ENCODE measurements around the gene USP17L17. TPM values are rescaled to one million over a fixed set of nuclear protein-coding genes. Genes with fewer than 3 reads are reported as not detected.

Gene USP17L17
- not detected in 2 replicates for total RNA-seq

GRCh38 chr4:9243579-9243978 is at the start of gene USP17L17:
Gene USP17L17 (plus strand): TSS chr4:9243879. CDS start chr4:9243879, 0 bp downstream.

GRCh38 chr4:9210357-9210756 is 33.3 kb upstream of the USP17L17 start, which contains the start of gene USP17L10:
Gene USP17L10 (plus strand): TSS chr4:9210657. CDS start chr4:9210657, 0 bp downstream.

GRCh38 chr4:9215105-9215504 is 28.6 kb upstream of the USP17L17 start, which contains the start of gene USP17L11:
Gene USP17L11 (plus strand): TSS chr4:9215405. CDS start chr4:9215405, 0 bp downstream.

DNA sequence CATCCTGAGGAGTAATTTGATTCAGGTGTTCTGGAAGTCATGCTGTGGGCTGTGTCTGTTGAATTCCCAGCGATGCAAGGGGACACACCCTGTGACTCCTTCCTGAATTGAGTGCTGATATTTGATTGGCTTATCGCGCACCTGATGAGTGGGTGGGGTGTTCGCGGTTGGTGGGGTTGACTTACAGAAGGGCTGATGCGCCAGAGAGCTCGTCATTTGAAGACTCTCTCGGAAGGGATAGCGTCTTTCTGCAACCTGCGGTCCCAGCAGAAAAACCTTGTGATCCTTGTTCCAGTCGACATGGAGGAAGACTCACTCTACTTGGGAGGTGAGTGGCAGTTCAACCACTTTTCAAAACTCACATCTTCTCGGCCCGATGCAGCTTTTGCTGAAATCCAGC is 23.8 kb upstream of the USP17L17 start, which contains the start of gene USP17L12:
TSS of gene USP17L12 (plus strand) at position 301 of the 400 bp plus-strand sequence. CDS start at position 301, 0 bp downstream.

DNA sequence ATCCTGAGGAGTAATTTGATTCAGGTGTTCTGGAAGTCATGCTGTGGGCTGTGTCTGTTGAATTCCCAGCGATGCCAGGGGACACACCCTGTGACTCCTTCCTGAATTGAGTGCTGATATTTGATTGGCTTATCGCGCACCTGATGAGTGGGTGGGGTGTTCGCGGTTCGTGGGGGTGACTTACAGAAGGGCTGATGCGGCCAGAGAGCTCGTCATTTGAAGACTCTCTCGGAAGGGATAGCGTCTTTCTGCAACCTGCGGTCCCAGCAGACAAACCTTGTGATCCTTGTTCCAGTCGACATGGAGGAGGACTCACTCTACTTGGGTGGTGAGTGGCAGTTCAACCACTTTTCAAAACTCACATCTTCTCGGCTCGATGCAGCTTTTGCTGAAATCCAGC is 19.1 kb upstream of the USP17L17 start, which contains the start of gene USP17L13:
TSS of gene USP17L13 (plus strand) at position 301 of the 400 bp plus-strand sequence. CDS start at position 301, 0 bp downstream.

DNA sequence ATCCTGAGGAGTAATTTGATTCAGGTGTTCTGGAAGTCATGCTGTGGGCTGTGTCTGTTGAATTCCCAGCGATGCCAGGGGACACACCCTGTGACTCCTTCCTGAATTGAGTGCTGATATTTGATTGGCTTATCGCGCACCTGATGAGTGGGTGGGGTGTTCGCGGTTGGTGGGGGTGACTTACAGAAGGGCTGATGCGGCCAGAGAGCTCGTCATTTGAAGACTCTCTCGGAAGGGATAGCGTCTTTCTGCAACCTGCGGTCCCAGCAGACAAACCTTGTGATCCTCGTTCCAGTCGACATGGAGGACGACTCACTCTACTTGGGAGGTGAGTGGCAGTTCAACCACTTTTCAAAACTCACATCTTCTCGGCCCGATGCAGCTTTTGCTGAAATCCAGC is 9.6 kb upstream of the USP17L17 start, which contains the start of gene USP17L15:
TSS of gene USP17L15 (plus strand) at position 301 of the 400 bp plus-strand sequence. CDS start at position 301, 0 bp downstream.

GRCh38 chr4:9247953-9248680 is 4.4 kb downstream of the USP17L17 start, which contains the start of gene USP17L18:
Gene USP17L18 (plus strand): TSS chr4:9248630. CDS start chr4:9248630, 0 bp downstream.

DNA sequence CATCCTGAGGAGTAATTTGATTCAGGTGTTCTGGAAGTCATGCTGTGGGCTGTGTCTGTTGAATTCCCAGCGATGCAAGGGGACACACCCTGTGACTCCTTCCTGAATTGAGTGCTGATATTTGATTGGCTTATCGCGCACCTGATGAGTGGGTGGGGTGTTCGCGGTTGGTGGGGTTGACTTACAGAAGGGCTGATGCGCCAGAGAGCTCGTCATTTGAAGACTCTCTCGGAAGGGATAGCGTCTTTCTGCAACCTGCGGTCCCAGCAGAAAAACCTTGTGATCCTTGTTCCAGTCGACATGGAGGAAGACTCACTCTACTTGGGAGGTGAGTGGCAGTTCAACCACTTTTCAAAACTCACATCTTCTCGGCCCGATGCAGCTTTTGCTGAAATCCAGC is 9.4 kb downstream of the USP17L17 start, which contains the start of gene USP17L19:
TSS of gene USP17L19 (plus strand) at position 301 of the 400 bp plus-strand sequence. CDS start at position 301, 0 bp downstream.

GRCh38 chr4:9257824-9258223 is 14.1 kb downstream of the USP17L17 start, which contains the start of gene USP17L20:
Gene USP17L20 (plus strand): TSS chr4:9258124. CDS start chr4:9258124, 0 bp downstream.

GRCh38 chr4:9262572-9262971 is 18.9 kb downstream of the USP17L17 start, which contains the start of gene USP17L21:
Gene USP17L21 (plus strand): TSS chr4:9262872. CDS start chr4:9262872, 0 bp downstream.

DNA sequence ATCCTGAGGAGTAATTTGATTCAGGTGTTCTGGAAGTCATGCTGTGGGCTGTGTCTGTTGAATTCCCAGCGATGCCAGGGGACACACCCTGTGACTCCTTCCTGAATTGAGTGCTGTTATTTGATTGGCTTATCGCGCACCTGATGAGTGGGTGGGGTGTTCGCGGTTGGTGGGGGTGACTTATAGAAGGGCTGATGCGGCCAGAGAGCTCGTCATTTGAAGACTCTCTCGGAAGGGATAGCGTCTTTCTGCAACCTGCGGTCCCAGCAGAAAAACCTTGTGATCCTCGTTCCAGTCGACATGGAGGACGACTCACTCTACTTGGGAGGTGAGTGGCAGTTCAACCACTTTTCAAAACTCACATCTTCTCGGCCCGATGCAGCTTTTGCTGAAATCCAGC is 23.6 kb downstream of the USP17L17 start, which contains the start of gene USP17L22:
TSS of gene USP17L22 (plus strand) at position 301 of the 400 bp plus-strand sequence. CDS start at position 301, 0 bp downstream.

Other genes starting within 250 kb of the USP17L17 start
- not detected in 2 replicates for gene FAM90A26, start 73.5 kb upstream of the USP17L17 start, total RNA-seq
- gene USP17L10, start 33.2 kb upstream of the USP17L17 start, total RNA-seq = not detected in 2 replicates
- not detected in 2 replicates for gene USP17L11, start 28.5 kb upstream of the USP17L17 start, total RNA-seq
- gene USP17L12, start 23.7 kb upstream of the USP17L17 start, total RNA-seq = not detected in 2 replicates
- not detected in 2 replicates for gene USP17L13, start 19.0 kb upstream of the USP17L17 start, total RNA-seq
- gene USP17L15, start 9.5 kb upstream of the USP17L17 start, total RNA-seq = not detected in 2 replicates
- not detected in 2 replicates for gene USP17L18, start 4.8 kb downstream of the USP17L17 start, total RNA-seq
- not detected in 2 replicates for gene USP17L19, start 9.5 kb downstream of the USP17L17 start, total RNA-seq
- not detected in 2 replicates for gene USP17L20, start 14.2 kb downstream of the USP17L17 start, total RNA-seq
- gene USP17L21, start 19.0 kb downstream of the USP17L17 start, total RNA-seq = not detected in 2 replicates
- not detected in 2 replicates for gene USP17L22, start 23.7 kb downstream of the USP17L17 start, total RNA-seq
- gene USP17L24, start 81.3 kb downstream of the USP17L17 start, total RNA-seq = not detected in 2 replicates
- gene USP17L25, start 86.0 kb downstream of the USP17L17 start, total RNA-seq = not detected in 2 replicates
- not detected in 2 replicates for gene USP17L26, start 90.8 kb downstream of the USP17L17 start, total RNA-seq
- not detected in 2 replicates for gene USP17L5, start 95.5 kb downstream of the USP17L17 start, total RNA-seq
- not detected in 2 replicates for gene USP17L27, start 100.3 kb downstream of the USP17L17 start, total RNA-seq
- gene USP17L28, start 105.0 kb downstream of the USP17L17 start, total RNA-seq = not detected in 2 replicates
- not detected in 2 replicates for gene USP17L29, start 109.8 kb downstream of the USP17L17 start, total RNA-seq
- gene USP17L30, start 119.2 kb downstream of the USP17L17 start, total RNA-seq = not detected in 2 replicates
- gene DEFB131A, start 200.5 kb downstream of the USP17L17 start, total RNA-seq = not detected in 2 replicates

All from endothelial cell of coronary artery (primary cell).